ENCODE data around the gene GAPDH.

GAPDH gene

DNA sequence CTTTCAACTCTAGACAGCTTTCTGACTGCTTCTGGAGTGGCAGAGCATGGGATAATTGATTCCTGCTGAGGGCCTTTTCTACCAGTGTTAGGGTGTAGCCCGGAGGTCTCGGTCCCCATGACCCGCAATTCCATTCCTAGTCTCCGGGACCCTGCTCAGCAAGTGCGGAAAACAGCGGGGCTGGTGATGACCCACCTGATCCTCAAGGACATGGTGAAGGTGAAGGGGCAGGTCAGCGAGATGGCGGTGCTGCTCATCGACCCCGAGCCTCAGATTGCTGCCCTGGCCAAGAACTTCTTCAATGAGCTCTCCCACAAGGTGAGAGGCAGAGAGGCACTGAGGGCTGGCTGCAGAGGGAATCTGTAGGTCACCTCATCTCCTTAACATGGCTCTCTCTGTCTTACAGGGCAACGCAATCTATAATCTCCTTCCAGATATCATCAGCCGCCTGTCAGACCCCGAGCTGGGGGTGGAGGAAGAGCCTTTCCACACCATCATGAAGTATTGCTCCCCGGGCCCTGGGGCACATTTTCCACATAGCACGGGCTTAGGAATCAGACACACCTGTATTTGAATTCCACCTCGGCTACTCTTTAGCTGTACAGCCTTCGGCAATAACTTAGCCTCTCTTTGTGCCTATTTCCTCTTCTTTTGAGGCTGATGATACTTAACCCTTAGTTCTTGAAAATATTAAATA, 5.6 kb upstream of the GAPDH start:
- no peak for DNase-seq (ENCODE audit: extremely low read depth in 1 of 2, low read depth in 1 of 2)

DNA sequence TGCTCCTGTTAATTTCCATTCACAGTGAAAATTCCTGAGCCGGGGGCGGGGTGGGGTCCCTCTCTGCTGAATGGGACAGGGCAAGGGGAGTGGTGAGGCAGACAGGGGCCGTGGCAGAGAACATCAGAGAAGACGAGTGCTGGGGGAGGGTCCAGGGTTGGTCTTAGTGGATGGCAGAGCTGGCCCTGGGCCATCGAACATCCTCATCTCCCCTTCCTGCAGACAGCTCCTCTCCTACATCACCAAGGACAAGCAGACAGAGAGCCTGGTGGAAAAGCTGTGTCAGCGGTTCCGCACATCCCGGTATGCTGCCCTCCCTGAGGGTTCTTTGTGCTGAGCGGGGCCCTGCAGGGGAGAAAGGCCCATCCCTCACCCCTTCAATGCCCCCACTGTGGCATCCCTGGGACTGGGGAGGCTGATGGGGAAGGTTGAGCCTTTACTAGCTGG, 5.0 kb upstream of the GAPDH start:
- no peak for DNase-seq (ENCODE audit: extremely low read depth in 1 of 2, low read depth in 1 of 2)

GRCh38 chr12:6530576-6531260, 3.6 kb upstream of the GAPDH start:
- no peak for DNase-seq (ENCODE audit: extremely low read depth in 1 of 2, low read depth in 1 of 2)

- peak; percentile 66 to 79 for DNase-seq (ENCODE audit: extremely low read depth in 1 of 2, low read depth in 1 of 2)
Measured at GRCh38 chr12:6532051-6532926, 2.0 kb upstream of the GAPDH start.

- no peak for DNase-seq (ENCODE audit: extremely low read depth in 1 of 2, low read depth in 1 of 2)
Measured at GRCh38 chr12:6532927-6533652, 1.2 kb upstream of the GAPDH start.

DNA sequence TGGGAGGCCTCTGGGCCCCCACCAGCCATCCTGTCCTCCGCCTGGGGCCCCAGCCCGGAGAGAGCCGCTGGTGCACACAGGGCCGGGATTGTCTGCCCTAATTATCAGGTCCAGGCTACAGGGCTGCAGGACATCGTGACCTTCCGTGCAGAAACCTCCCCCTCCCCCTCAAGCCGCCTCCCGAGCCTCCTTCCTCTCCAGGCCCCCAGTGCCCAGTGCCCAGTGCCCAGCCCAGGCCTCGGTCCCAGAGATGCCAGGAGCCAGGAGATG, 729 bp upstream of the GAPDH start:
- DNase-seq (ENCODE audit: extremely low read depth in 1 of 2, low read depth in 1 of 2) = no peak

DNA sequence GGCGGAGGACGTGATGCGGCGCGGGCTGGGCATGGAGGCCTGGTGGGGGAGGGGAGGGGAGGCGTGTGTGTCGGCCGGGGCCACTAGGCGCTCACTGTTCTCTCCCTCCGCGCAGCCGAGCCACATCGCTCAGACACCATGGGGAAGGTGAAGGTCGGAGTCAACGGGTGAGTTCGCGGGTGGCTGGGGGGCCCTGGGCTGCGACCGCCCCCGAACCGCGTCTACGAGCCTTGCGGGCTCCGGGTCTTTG, 303 bp downstream of the GAPDH start:
- DNase-seq (ENCODE audit: extremely low read depth in 1 of 2, low read depth in 1 of 2) = no peak

- DNase-seq (ENCODE audit: extremely low read depth in 1 of 2, low read depth in 1 of 2) = peak in 1 of 2 donors; percentile 51
Measured at GRCh38 chr12:6534945-6535696, 804 bp downstream of the GAPDH start.

GRCh38 chr12:6535697-6535946, 1.3 kb downstream of the GAPDH start:
- DNase-seq (ENCODE audit: extremely low read depth in 1 of 2, low read depth in 1 of 2) = no peak

- DNase-seq (ENCODE audit: extremely low read depth in 1 of 2, low read depth in 1 of 2) = no peak
Measured at GRCh38 chr12:6535960-6536847, 1.9 kb downstream of the GAPDH start.

DNA sequence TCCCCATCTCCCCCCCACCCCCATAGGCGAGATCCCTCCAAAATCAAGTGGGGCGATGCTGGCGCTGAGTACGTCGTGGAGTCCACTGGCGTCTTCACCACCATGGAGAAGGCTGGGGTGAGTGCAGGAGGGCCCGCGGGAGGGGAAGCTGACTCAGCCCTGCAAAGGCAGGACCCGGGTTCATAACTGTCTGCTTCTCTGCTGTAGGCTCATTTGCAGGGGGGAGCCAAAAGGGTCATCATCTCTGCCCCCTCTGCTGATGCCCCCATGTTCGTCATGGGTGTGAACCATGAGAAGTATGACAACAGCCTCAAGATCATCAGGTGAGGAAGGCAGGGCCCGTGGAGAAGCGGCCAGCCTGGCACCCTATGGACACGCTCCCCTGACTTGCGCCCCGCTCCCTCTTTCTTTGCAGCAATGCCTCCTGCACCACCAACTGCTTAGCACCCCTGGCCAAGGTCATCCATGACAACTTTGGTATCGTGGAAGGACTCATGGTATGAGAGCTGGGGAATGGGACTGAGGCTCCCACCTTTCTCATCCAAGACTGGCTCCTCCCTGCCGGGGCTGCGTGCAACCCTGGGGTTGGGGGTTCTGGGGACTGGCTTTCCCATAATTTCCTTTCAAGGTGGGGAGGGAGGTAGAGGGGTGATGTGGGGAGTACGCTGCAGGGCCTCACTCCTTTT, 2.7 kb downstream of the GAPDH start:
- DNase-seq (ENCODE audit: extremely low read depth in 1 of 2, low read depth in 1 of 2) = no peak

DNA sequence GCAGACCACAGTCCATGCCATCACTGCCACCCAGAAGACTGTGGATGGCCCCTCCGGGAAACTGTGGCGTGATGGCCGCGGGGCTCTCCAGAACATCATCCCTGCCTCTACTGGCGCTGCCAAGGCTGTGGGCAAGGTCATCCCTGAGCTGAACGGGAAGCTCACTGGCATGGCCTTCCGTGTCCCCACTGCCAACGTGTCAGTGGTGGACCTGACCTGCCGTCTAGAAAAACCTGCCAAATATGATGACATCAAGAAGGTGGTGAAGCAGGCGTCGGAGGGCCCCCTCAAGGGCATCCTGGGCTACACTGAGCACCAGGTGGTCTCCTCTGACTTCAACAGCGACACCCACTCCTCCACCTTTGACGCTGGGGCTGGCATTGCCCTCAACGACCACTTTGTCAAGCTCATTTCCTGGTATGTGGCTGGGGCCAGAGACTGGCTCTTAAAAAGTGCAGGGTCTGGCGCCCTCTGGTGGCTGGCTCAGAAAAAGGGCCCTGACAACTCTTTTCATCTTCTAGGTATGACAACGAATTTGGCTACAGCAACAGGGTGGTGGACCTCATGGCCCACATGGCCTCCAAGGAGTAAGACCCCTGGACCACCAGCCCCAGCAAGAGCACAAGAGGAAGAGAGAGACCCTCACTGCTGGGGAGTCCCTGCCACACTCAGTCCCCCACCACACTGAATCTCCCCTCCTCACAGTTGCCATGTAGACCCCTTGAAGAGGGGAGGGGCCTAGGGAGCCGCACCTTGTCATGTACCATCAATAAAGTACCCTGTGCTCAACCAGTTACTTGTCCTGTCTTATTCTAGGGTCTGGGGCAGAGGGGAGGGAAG, 3.5 kb downstream of the GAPDH start:
- DNase-seq (ENCODE audit: extremely low read depth in 1 of 2, low read depth in 1 of 2) = peak; percentile 69 to 82

DNA sequence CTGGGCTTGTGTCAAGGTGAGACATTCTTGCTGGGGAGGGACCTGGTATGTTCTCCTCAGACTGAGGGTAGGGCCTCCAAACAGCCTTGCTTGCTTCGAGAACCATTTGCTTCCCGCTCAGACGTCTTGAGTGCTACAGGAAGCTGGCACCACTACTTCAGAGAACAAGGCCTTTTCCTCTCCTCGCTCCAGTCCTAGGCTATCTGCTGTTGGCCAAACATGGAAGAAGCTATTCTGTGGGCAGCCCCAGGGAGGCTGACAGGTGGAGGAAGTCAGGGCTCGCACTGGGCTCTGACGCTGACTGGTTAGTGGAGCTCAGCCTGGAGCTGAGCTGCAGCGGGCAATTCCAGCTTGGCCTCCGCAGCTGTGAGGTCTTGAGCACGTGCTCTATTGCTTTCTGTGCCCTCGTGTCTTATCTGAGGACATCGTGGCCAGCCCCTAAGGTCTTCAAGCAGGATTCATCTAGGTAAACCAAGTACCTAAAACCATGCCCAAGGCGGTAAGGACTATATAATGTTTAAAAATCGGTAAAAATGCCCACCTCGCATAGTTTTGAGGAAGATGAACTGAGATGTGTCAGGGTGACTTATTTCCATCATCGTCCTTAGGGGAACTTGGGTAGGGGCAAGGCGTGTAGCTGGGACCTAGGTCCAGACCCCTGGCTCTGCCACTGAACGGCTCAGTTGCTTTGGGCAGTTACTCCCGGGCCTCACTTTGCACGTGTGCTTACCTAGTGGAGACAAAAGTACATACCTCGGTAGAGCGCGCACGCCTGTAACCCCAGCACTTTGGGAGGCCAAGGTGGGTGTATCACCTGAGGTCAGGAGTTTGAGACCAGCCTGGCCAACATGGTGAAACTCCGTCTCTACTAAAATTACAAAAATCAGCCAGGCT, 4.3 kb downstream of the GAPDH start:
- no peak for DNase-seq (ENCODE audit: extremely low read depth in 1 of 2, low read depth in 1 of 2)

GRCh38 chr12:6539314-6539682, 5.0 kb downstream of the GAPDH start:
- no peak for DNase-seq (ENCODE audit: extremely low read depth in 1 of 2, low read depth in 1 of 2)

DNA sequence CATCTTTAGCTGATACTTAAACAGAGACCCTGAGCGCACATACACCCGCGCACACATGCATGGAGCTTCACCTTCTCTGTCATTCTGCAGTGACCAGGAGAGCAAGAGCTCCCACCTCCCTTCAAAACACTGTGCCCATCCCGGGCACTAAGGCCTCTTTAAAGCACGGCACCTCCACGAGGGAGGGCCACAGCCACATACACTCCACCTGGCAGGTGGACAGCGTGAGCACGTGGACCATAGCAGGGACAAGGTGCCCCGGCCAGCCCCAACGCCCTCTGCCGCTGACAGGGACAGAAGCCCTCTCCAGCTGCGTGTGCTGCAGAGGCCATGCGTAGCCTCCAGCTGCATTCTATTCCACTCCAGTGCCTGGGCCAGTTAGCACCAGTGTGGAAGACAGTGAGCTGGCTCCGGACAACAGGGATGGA, 5.4 kb downstream of the GAPDH start:
- DNase-seq (ENCODE audit: extremely low read depth in 1 of 2, low read depth in 1 of 2) = no peak

DNA sequence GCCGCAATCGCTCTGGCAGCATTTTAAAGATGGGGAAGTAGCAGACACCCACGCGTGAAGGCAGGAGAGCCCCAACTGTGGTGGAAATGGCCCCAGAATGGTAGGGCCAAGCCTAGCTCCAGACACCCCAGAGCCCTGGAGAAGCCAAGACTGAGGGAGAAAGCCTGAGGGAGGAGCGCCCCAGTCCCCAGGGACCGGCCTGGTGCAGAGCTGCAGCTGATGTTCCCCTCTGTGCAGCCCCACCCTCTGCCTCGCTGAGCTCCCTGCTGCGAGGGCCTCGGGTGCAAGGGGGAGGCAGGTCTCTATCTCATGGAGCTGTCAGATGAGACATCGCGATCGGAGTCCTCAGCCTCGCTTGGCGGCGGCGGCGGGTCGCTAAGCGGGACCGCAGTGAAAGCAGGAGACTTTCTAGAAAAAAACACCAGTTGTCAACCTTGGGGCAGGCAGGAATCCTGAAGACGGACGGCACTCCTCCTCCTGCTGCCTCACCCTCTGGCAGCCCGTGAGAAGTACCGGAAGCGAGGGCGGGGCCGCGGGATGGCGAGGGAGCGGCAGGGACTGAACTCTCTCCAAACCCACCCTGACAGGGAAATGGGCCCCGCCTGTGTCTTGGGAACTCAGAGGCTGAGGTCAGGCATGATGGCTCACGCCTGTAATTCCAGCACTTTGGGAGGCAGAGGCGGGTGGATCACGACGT, 6.0 kb downstream of the GAPDH start:
- no peak for DNase-seq (ENCODE audit: extremely low read depth in 1 of 2, low read depth in 1 of 2)

Data from activated CD8-positive, alpha-beta memory T cell treated with anti-CD3 and anti-CD28 coated beads for 1 hour (primary cell).